HS-27A (cell line): ENCODE results near the gene ANXA11.
"Not testable (repeated sequence)": the region's sequence is repeated elsewhere in the genome, so short reads cannot be mapped to it uniquely, and the experiment has no call there.

Experiments used
- DNase-seq: peaks from one replicate; pipeline ENCODE4 v3.0.0-alpha.2; 2012; ENCODE audit warnings: low read depth, missing footprints

The ANXA11 gene

DNA sequence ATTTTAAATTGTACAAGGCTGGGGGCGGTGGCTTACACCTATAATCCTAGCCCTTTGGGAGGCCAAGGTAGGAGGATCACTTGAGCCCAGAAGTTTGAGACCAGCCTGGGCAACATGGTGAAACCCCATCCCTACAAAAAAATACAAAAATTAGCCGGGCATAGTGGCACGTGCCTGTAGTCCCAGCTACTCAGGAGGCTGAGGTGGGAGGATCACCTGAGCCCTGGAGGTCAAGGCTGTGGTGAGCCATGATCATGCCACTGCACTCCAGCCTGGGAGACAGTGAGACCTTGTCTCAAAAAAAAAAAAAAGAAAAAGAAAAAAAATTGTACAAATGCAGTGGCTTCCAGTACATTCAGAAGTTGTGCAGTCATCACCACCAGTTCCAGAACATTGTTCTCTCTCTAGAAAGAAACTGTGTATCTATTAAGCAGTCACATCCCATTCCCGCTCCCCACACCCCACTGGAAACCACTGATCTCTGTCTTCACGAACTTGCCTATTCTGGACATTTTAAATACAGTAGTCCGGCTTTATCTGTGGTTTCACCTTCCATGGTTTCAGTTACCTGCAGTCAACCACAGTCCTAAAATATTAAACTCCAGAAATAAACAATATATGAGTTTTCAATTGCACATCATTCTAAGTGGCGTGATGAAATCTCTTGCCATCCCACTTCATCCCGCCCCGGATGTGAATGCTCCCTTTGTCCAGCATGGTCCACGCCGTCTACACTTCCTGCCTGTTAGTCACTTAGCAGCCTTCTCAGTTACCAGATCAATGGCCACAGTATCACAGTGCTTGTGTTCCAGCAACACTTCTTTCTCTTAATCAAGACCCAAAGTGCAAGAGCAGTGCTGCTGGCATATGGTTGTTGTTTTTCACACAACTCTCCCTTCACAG is 59.7 kb downstream of the ANXA11 start:
- not testable (repeated sequence) for DNase-seq

GRCh38 chr10:80144696-80145131 is 60.6 kb downstream of the ANXA11 start:
- DNase-seq: no peak

GRCh38 chr10:80144067-80144695 is 61.2 kb downstream of the ANXA11 start:
- no peak for DNase-seq

GRCh38 chr10:80141696-80142460 is 63.5 kb downstream of the ANXA11 start:
- DNase-seq: no peak

DNA sequence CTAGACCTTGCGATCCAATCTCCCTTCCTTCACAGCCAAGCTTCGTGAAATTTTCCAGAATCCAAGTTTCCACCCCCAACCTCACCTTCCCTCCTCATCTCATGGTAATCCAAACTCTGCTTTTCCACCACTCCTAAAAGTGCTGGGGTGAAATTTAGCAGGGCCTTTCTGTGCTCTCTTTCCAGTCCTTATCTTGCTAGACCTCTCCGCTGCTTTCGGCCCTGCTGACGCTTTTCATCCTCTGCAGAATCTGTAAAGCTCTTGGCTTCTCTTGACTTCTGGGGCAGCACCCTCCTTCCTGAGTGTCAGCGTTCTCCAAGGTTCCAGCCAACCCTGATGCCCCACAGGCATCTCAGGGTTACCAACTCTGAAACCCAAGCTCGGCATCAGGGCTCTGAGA is 65.1 kb downstream of the ANXA11 start:
- no peak for DNase-seq

- no peak for DNase-seq
Measured at GRCh38 chr10:80139265-80139664, 66.1 kb downstream of the ANXA11 start.

DNA sequence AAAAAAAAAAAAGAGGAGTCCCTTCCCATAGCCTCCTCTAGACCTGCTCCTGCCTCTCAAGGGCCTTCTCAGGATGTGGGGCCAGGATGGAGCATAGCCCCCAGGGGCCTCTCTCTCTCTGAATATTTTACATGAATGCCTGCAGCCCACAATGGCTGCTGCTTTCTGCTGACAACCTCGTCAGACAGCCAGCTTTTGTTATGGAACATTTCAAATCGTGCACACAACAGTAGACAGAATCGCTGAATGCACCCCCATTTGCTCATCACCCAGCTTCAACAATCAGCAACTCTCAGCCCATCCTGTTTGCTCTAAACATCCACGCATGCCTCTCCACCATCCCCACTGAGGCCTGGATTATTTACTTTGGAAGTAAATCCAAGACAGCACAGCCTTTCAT is 67.4 kb downstream of the ANXA11 start:
- no peak for DNase-seq

DNA sequence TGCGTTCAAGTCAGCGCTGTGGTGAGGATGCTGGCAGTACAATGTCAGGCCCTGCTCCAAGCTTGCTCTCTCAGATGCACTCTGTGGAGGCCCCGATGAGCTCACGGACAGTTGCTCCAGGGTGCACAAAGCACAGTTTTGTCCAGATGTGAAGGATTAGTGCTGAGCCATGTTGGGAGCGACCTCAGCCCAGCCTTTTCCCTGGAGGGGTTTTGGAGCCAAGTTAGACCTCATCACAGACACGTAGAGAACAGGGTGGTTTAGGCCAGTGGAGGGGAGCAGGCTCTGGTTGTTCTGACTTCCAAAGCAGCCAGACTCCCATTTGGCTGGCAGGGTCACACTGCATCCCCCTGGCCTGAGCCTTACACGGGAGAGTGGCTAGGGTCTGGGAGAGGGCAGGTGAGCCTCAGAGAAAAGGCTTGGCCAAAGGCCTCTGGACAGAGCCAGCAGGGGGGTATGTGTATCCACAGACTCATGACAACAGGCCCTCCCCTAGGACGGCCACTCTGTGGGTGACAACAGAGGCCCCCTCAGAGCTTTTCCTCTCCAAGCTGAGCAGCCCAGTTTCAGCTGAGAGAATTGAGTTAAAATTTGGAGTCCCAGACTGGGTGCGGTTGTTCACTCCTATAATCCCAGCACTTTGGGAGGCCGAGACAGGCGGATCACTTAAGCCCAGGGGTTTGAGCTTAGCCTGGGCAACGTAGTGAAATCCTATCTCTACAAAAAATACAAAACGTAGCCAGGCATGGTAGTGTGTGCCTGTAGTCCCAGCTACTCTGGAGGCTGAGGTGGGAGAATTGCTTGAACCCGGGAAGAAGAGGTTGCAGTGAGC is 68.1 kb downstream of the ANXA11 start:
- DNase-seq: no peak

DNA sequence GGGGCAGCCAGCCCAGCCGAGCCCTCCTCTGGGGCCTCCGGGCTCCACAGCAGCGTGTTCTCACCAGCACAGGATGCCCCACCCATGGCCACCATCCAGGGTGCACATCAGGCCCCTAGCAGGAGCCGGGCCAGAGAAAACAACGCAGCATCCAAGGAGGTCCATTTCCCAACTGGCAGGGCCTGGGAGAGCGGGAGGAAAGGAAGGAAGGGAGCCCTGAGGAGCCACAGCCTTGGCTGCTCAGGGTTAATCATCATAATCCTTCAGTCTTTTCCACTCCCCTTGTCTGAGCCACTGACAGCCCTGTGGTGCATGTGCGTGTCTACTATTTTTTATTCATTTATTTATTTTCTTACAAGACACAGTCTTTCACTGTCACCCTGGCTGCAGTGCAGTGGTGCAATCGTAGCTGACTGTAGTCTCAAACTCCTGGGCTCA is 69.2 kb downstream of the ANXA11 start:
- peak; percentile 42 for DNase-seq

DNA sequence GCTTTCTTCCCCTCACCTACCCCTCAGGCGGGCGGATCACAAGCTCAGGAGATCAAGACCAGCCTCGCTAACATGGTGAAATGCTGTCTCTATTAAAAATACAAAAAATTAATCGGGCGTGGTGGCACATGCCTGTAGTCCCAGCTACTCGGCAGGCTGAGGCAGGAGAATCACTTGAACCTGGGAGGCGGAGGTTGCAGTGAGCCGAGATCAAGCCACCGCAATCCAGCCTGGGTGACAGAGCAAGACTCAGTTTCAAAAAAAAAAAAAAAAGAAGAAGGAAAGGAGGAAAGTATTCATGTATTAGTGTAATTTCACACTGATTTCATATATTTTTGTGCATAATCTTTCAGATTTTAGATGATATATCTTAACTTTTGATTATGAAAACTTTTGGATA is 71.7 kb downstream of the ANXA11 start:
- DNase-seq: not testable (repeated sequence)

- DNase-seq: no peak
Measured at GRCh38 chr10:80133206-80133605, 72.1 kb downstream of the ANXA11 start.

- no peak for DNase-seq
Measured at GRCh38 chr10:80132299-80133139, 72.8 kb downstream of the ANXA11 start, which contains the start of gene PLAC9. PLAC9 (plus strand) TSS chr10:80132730; CDS start chr10:80132763, 33 bp downstream.

GRCh38 chr10:80131499-80131901 is 73.8 kb downstream of the ANXA11 start:
- DNase-seq: peak; percentile 15

DNA sequence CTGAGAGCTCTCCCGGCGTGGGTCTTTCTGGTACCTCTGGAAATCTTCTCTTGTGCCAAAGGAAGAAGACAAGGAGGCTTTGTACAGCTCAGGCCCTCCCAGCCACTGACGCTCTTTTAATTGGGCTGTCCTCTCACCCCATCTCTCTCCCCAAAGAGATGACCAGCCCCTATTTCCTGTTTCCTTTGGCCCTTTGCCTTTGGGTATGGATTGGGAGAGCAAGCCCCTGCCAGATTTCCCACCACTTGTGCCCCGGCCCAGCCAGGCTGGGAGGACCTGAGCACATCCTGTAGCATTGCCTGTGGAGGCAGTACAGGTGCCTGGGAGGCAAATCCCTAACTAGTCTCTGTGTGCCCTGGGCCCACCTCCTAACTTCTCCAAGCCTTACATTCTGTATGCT is 78.5 kb downstream of the ANXA11 start:
- no peak for DNase-seq

DNA sequence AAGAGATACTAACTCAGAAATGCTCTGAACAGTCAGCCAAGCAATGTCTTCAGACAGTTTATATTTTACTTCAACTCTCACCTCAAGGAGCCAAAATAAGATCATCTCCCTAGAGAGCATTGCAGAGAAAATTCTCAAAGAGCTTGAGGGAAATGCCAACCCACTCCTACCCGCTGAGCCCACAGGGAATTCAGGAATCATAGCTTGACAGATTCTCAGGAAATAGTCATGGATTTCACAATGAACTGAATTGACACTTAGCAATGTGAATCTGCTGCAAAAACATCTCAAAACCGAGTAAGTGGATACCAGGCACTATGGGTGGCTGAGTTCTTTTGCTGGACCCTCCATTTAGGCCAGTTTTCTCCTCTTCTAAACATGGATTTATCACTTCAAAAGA is 82.6 kb downstream of the ANXA11 start:
- DNase-seq: no peak

- DNase-seq: no peak
Measured at GRCh38 chr10:80122110-80122710, 83.1 kb downstream of the ANXA11 start.

DNA sequence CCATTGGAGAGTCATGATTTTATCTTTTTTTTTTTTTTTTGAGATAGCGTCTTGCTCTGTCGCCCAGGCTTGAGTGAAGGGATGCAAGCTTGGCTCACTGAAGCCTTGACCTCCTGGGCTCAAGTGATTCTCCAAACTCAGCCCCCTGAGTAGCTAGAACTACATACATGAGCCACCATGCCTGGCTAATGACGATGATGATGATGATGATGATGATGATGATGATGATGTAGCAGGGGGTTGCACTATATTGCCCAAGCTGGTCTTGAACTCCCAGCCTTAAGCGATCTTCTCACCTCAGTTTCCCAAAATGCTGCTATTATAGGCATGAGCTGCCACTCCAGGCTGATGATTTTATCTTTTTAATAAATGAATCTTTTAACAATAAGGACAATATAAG is 86.7 kb downstream of the ANXA11 start:
- DNase-seq: no peak

- DNase-seq: no peak
Measured at GRCh38 chr10:80110986-80111385, 94.4 kb downstream of the ANXA11 start.

DNA sequence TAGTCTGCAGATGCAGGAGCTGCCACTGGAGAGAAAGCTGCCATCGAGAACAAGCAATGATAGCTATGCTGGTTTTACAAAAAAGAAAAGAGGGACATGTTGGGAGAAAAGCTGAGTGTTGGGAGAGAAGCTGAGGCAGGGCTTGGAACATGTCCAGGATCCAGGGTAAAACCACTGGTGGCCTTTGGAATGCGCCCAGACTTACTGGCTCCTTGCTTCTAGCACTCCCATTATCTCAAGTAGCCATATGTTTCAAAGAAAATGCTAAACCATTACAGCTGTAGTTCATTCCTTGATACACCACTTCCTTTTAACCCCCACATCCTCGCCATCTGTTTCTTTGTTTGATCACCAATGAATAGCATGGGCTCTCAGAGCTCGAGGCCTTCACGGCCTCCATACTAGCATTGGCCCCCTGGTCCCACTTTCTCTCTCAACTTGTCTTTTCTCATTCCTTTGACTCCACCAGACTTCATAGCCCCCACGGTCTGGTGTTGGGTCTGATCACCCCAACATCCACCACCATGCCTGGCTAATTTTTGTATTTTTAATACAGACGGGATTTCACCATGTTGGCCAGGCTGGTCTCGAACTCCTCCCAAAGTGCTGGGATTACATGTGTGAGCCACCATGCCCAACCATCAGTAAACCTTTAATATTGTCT is 96.6 kb downstream of the ANXA11 start:
- no peak for DNase-seq
